Stimulated activated naive CD8-positive, alpha-beta T cell treated with anti-CD3 and anti-CD28 coated beads, Interleukin-15, amount 100 ng/mL, for 72 hours (primary cell): ENCODE data around the gene PLA2G1B.

Experiments
- ATAC-seq: fragments of 150-1000 bp; cut with Tn5 transposase; 2 replicates; pipeline ENCODE4 v1.10.0; 2021; ENCODE audit warnings: mild to moderate bottlenecking, moderate library complexity
- DNase-seq, 2 donors: peaks; one replicate each; pipeline ENCODE4 v3.0.0; 2021 to 2022
- H3K27ac Mint-ChIP-seq, 2 donors: one replicate each; pipeline ENCODE4 v1.8.0; 2022; ENCODE audit warnings: mild to moderate bottlenecking in 2 of 2, mixed read lengths in 2 of 2, moderate library complexity in 2 of 2
- H3K27me3 Mint-ChIP-seq: one replicate; pipeline ENCODE4 v1.8.0; 2022; ENCODE audit warnings: mixed read lengths
- H3K4me1 Mint-ChIP-seq: one replicate; pipeline ENCODE4 v1.8.0; 2022; ENCODE audit warnings: mild to moderate bottlenecking, mixed read lengths
- H3K4me3 Mint-ChIP-seq, 2 donors: one replicate each; pipeline ENCODE4 v1.8.0; 2022; ENCODE audit warnings: mild to moderate bottlenecking in 2 of 2, mixed read lengths in 2 of 2, moderate library complexity in 1 of 2
- H3K9me3 Mint-ChIP-seq, 2 donors: one replicate each; pipeline ENCODE4 v1.8.0; 2022; ENCODE audit warnings: mixed read lengths in 2 of 2

Gene PLA2G1B

DNA sequence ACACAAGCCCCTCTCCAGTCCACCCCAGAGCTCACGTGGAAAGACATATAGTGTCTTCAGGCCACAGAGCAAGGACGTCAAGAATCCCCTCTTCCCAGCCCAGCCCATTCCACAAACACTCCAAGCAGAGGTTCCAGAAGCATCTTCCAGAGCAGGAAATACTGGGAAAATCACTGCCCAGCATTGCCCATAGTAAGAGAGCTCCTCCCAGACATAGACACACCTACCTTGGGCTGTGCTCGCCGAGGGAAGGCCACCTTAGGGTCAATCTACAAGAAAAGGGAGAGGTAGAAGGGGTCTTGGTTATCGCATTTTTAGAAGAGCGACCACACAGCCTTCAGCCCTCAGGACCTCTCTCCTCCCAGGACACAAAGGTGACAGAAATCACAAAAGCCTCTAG is 36.9 kb upstream of the PLA2G1B start:
- DNase-seq (no peak), ATAC-seq (no peak)
- peaks cover 33% of the 10 kb centered on the region for H3K4me1 Mint-ChIP-seq
- no peak overlapping the region for H3K27ac Mint-ChIP-seq
- peaks cover 90% of the 10 kb centered on the region for H3K27me3 Mint-ChIP-seq
- H3K9me3 Mint-ChIP-seq = no peaks in the 10 kb centered on the region
- H3K4me3 Mint-ChIP-seq = no peak overlapping the region

DNA sequence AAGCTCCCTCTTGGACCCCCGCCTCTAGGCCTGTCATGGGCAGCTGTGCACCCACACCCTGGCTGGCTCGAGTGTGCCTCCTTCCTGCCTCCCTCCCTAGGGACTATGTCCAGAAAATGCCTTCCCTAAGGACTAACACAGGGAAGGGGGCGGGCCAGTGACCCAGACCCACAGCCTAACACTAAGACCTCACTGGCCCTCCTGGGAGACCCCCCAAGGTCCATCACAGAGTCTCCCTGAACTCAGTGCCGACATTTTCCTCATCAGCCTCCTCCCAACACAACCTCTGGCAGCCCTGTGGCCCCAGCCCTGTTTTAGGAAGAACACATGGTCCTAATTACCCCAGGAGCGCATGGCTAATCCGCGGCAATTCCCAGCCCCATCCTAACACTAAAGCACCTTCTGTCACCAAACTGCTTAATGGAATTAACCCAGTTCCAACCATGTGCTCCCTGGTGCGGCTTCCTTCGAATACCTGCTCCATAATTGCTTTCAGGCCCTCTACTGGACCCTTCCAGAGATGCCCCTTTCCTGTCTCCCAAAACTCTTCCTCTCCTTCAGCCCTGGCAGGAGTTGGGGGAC is 35.8 kb upstream of the PLA2G1B start:
- H3K27me3 Mint-ChIP-seq = peaks cover 91% of the 10 kb centered on the region
- H3K4me3 Mint-ChIP-seq = no peak overlapping the region
- ATAC-seq (no peak), DNase-seq (no peak)
- H3K9me3 Mint-ChIP-seq = no peaks in the 10 kb centered on the region
- peaks cover 31% of the 10 kb centered on the region for H3K4me1 Mint-ChIP-seq
- H3K27ac Mint-ChIP-seq = no peak overlapping the region

DNA sequence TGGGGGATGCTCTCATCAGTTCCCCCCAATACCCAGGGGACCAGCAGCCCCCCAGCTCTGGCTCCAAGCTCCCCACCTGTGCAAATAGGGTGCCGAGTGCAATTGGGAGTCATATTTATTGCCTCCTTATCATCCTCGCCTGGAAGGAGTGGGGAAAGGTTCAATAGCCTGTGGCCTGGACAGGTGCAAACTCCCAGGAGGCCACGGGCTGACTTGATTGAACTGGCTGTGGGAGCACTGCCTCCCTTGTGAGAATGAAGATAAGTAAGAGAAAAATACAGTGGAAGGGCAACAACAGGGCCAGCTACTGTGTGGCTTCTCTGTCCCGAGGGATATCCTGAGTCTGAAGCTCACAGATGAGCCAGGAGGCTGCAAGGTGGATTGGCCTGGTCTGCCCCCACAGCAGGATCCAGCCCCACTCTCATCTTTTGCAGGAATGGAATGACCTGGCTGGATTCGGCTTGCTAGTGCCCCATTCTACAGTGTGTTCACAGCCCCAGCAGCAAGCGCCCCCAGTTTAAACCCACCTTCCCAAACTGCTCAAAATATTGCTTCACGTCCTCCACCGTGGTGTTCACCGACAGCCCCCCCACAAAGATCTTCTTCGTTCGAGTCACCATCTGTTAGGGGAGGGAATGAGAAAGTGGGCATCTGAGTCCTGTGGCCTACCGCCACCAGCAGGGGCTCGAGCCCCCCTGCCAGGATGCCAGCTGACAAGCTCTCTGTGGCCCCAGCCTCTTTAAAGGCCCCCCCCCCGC is 35.1 kb upstream of the PLA2G1B start:
- H3K4me3 Mint-ChIP-seq = peak overlapping the region in 1 of 2 donors; percentile 70
- H3K4me1 Mint-ChIP-seq = peaks cover 27% of the 10 kb centered on the region
- H3K27me3 Mint-ChIP-seq = peaks cover 93% of the 10 kb centered on the region
- no peak for ATAC-seq
- no peak for DNase-seq
- no peaks in the 10 kb centered on the region for H3K9me3 Mint-ChIP-seq
- H3K27ac Mint-ChIP-seq = no peak overlapping the region

DNA sequence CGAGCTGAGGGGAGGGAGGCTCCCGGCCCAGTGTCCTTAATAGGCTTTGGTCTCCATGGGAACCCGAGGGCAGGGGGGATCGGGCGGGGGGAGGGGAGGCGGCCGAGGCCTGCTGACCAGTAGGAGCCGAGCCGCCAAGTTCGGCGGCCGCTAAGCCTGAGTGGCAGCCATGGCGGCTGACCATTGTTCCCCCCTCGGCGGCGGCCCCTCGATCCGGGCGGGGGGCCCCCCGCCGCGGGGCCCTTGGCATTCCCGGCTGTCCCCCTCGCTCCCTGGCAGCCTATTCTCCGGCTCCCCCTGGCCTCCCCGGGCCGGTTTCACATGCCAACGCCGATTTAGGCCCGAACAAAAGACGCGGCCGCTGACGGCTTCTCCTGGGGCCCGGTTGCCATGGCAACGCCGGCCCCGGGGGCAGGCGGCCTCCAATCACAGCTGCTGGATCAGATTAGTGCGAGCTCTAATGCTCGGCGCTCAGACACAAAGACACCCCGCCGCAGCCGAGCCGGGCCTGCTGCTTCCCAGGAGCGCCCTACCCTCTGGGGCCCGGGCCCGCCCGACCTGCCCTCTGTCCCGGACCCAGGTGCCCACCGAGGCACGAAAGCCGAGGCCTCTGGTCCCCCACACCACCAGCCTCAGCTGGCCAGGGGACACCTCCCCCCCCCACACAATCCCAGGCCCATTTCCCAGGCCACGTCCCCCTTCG is 34.1 kb upstream of the PLA2G1B start:
- Mint-ChIP-seq H3K27me3 (peaks cover 90% of the 10 kb centered on the region), H3K4me1 (peaks cover 17% of the 10 kb centered on the region), H3K9me3 (no peaks in the 10 kb centered on the region), H3K27ac (peak overlapping the region in 1 of 2 donors; percentile 71), H3K4me3 (peak overlapping the region in 1 of 2 donors; percentile 70)
- ATAC-seq (peak; percentile 39), DNase-seq (peak; percentile 25 to 35)

DNA sequence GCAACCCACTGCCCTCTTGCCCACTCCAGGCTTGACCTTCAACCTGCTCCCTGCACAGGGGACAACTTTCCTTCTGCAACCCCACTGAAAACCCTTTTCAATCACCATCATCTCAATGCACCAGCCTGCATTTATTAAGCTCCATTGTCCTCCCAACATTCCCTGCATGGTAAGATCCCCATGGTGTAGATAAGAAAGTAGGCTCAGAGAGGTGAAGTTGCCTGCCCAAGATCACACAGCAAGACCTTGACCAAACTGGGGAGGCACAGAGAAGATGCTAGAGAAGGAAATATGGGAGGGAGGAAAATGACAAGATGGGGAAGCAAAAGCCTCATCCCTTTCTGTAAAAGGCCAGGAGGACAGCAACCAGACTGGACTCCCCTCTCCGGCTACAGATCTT is 31.5 kb upstream of the PLA2G1B start:
- Mint-ChIP-seq H3K4me1 (peaks cover 10% of the 10 kb centered on the region), H3K9me3 (no peaks in the 10 kb centered on the region), H3K27ac (no peak overlapping the region), H3K27me3 (peaks cover 64% of the 10 kb centered on the region), H3K4me3 (no peak overlapping the region)
- no peak for ATAC-seq
- DNase-seq = no peak

DNA sequence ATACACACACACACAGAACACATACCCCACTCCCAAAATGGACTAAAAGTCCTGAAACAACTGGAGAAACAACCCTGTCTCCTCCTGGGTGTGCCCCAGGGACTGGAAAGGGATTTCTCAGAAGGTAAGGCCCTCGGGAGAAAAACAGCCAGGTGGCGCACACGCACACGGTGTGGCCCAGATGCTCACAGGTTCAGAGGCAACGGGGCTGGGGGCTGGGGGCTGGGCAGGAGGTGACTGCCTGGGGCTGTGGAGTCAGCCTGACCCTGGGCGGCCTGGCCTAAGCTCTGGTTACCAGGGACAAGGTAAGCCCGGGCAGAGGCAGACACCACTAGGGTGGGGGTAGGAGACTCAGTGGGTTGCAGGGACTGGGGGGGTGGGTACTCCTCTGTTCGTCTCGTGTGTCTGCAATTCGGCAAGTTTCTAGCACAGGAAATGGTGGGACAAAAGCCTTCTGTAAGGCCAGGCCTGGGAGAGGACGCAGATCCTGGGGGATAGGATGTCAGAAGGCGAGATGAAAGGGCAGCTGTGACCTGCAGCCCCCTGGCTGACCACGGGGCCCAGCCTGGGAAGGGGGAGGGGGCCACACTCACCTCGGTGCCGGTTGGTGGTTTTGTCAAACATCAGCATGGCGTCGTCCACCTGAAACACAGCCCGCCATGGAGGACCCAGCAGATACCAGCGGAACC is 31.0 kb upstream of the PLA2G1B start:
- H3K4me3 Mint-ChIP-seq = no peak overlapping the region
- H3K27ac Mint-ChIP-seq = no peak overlapping the region
- ATAC-seq = no peak
- H3K27me3 Mint-ChIP-seq = peaks cover 59% of the 10 kb centered on the region
- no peak for DNase-seq
- no peaks in the 10 kb centered on the region for H3K9me3 Mint-ChIP-seq
- peaks cover 10% of the 10 kb centered on the region for H3K4me1 Mint-ChIP-seq

DNA sequence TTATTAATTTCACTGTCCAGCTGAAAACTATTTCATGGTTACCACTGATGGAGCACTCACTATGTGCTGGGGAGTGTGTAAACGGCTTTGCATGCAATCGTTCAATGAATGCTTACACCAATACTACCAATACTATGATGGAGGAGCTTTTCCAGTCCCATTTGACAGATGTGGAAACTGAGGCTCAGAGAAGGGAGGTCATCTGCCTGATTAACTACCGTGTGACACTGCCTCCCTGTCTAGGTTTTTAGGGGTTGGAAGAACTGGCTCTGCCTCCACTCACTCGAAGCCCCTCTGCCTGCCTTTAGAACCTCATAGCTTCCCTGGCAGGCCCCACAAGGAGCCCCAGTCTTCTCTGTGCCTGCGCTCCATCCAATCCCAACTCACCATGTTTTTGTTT is 29.5 kb upstream of the PLA2G1B start:
- peaks cover 44% of the 10 kb centered on the region for H3K27me3 Mint-ChIP-seq
- ATAC-seq (no peak), DNase-seq (no peak)
- H3K9me3 Mint-ChIP-seq = no peaks in the 10 kb centered on the region
- no peak overlapping the region for H3K4me3 Mint-ChIP-seq
- peaks cover 7% of the 10 kb centered on the region for H3K4me1 Mint-ChIP-seq
- H3K27ac Mint-ChIP-seq = no peak overlapping the region

DNA sequence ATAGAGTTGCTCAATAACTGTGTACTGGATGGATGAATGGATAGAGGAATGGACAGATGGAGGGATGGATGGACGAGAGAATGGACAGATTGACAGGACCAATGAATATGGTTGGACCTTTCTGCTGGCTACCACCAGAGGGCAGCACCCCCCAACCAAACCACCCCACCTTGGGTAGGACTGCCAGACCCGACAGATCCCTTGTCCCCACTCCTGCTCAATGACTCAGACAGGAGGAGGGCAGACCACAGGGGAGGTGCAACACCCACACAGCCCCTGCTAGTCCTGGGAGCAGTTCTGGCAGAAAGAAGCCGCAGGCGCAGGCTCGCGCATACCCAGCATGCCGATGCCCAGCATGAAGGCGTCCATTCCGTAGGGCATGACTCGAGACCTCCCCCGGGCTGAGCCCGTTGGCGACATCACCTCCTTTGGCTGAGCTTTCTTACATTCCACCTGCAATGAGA is 29.0 kb upstream of the PLA2G1B start:
- Mint-ChIP-seq H3K4me1 (peaks cover 2% of the 10 kb centered on the region), H3K27ac (no peak overlapping the region), H3K4me3 (no peak overlapping the region), H3K27me3 (peaks cover 39% of the 10 kb centered on the region), H3K9me3 (no peaks in the 10 kb centered on the region)
- ATAC-seq (peak; percentile 89), DNase-seq (peak; percentile 75)

DNA sequence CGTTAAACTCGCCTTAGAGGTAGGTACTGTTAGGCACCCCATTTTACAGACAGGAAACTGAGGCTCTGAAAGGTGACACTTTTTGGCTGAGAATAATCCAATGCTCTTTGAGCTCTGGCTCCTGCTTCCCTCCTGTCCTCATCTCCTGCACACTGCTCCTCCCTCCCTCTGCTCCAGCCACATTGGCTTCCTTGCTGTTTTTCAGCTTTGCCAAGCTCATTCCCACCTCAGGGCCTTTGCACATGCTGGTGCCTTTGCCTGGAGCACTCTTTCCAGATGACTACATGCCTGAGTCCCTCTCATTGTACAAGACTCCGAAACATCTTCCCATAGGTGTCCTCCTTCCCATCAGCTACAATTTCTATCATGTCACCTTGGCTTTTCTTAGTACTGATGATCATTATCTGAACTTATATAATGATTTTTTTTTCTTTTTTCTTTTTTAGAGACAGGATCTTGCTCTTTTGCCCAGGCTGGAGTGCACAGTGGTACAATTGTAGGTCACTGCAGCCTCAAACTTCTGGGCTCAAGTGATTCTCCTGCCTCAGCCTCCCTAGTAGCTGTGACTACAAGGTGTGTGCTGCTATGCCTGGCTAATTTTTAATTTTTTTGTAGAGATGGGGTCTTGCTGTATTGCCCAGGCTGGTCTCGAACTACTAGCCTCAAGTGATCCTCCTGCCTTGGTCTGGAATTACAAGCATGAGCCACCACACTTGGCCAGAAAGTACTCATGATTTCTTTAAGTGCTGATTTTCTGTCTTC is 26.2 kb upstream of the PLA2G1B start:
- ATAC-seq (no peak), DNase-seq (no peak)
- peaks cover 16% of the 10 kb centered on the region for H3K27me3 Mint-ChIP-seq
- H3K27ac Mint-ChIP-seq = no peak overlapping the region
- H3K4me1 Mint-ChIP-seq = no peaks in the 10 kb centered on the region
- no peaks in the 10 kb centered on the region for H3K9me3 Mint-ChIP-seq
- H3K4me3 Mint-ChIP-seq = no peak overlapping the region

DNA sequence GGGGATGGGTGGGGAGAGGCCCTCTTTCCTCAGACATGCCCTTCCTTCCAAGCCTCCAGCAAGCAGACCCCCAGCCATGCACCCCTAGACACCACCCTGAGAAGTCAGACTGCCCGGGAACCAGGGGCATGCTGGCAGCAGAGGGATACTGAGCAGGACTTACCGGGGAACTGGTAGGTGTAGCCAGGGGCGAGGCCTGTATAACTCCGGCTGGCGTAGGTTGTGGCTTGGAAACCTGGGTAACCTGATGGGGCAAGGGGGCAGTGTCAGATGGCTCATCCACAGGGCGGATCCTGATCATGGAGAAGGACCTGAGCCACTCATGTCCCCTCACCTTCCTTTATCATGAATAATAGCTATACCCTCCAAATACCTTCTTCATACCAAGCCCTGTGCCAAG is 25.6 kb upstream of the PLA2G1B start:
- no peaks in the 10 kb centered on the region for H3K4me1 Mint-ChIP-seq
- no peaks in the 10 kb centered on the region for H3K9me3 Mint-ChIP-seq
- DNase-seq = no peak
- peaks cover 12% of the 10 kb centered on the region for H3K27me3 Mint-ChIP-seq
- ATAC-seq = no peak
- no peak overlapping the region for H3K4me3 Mint-ChIP-seq
- H3K27ac Mint-ChIP-seq = no peak overlapping the region

DNA sequence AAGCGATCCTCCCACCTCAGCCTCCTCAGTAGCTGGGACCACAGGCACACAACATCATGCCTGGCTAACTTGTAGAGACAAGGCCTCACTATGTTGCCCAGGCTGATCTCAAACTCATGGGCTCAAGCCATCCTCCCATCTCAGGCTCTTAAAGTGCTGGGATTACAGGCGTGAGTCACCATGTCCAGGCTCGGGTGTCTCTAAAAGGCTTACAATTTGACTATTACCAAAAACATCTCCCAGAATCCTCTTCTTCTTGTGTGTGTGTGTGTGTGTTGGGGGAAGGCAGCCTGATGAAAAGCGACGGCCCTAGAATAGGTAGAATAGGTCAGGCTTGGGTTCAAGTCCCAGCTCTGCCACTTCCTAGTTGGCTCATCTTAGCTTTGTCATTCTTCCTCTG is 24.5 kb upstream of the PLA2G1B start:
- Mint-ChIP-seq H3K27me3 (peaks cover 2% of the 10 kb centered on the region), H3K27ac (peak overlapping the region in 1 of 2 donors; percentile 7), H3K9me3 (no peaks in the 10 kb centered on the region), H3K4me1 (no peaks in the 10 kb centered on the region), H3K4me3 (no peak overlapping the region)
- no peak for DNase-seq
- no peak for ATAC-seq

DNA sequence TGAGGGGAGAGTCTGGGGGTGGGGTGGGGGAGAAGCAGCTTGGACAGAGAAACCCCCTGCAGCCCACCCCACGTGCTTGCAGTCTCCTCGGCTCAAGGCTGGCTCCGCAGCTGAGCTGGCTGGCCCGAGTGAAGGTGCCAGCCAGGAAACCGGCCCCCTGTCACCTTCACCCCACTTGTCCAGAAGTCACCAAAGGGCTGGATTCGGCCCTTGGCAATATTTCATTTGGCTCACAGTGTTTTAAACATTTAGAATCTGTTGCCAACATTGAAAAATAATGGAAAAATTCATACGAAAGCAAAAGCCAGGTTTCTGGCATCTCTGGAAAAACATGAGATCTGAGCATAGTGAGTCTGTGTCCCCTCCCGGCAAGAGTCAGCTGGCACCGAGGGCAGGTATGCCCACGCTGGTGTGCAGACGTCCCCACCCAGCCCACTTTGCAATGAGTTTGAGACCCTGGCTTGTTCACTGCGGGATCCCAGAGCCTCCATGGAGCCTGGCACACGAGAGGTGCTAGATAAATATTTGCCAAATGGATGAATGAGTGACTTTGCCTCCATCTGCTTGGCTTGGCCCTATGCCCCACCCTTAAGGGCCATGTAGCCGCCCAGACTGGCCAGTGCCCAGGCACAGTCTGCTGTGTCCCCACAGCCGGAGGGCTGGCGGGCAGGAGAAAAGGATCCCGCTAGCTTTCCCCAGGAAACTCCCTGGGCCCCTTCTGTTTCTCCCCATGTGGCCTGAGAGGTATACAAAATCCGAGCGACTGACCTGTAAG is 23.2 kb upstream of the PLA2G1B start:
- ATAC-seq (no peak), DNase-seq (no peak)
- Mint-ChIP-seq H3K27me3 (no peaks in the 10 kb centered on the region), H3K9me3 (no peaks in the 10 kb centered on the region), H3K4me3 (no peak overlapping the region), H3K4me1 (no peaks in the 10 kb centered on the region), H3K27ac (no peak overlapping the region)

DNA sequence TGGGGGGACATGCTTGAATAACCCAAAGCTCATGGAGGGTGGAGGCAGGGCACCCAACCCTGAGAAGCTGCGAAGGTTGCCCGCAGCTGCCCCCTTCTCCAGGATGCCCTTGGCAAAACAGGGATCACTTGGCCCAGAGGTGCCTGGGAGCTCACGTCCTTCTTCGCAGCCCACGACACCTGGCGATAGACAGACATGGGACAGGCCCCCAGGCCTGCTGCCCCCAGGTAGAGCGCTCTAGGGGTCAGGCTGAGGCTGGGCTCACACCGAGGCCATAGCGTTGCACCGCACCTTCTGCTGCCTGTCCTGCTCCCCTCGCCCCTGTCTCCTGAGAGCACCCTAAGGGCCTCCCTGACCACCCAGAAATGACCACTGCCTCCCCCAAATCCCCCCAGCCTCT is 20.2 kb upstream of the PLA2G1B start:
- no peak for DNase-seq
- no peaks in the 10 kb centered on the region for H3K4me1 Mint-ChIP-seq
- no peaks in the 10 kb centered on the region for H3K9me3 Mint-ChIP-seq
- H3K4me3 Mint-ChIP-seq = no peak overlapping the region
- H3K27ac Mint-ChIP-seq = no peak overlapping the region
- H3K27me3 Mint-ChIP-seq = no peaks in the 10 kb centered on the region
- no peak for ATAC-seq

DNA sequence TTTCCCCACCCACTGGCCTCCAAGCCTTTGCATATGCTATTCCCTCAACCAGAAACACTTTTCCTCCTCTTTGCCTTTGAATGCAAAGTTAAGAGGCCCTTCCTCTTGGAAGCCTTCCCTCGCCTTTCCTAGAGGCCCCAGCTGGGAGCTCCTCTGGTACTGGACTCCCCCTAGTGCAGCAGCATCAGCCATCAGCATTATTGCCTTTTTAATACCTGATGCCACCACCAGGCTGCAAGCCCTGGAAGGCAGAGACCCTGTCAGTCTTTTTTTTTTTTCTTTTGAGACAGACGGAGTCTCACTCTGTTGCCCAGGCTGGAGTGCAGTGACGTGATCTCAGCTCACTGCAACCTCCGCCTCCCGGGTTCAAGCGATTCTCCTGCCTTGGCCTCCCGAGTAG is 19.1 kb upstream of the PLA2G1B start:
- no peak for DNase-seq
- Mint-ChIP-seq H3K9me3 (no peaks in the 10 kb centered on the region), H3K27me3 (no peaks in the 10 kb centered on the region), H3K4me1 (no peaks in the 10 kb centered on the region), H3K27ac (no peak overlapping the region), H3K4me3 (no peak overlapping the region)
- ATAC-seq = no peak
